ENCODE data around the gene SPRN.
"Not testable (repeated sequence)": the region's sequence is repeated elsewhere in the genome, so short reads cannot be mapped to it uniquely, and the experiment has no call there.

Gene SPRN

GRCh38 chr10:133456041-133456951 lies 31.9 kb upstream of the SPRN start:
- no peak for DNase-seq (ENCODE audit: low read depth in 2 of 2)

- no peak for DNase-seq (ENCODE audit: low read depth in 2 of 2)
Observed at GRCh38 chr10:133455611-133456031, 31.2 kb upstream of the SPRN start.

DNA sequence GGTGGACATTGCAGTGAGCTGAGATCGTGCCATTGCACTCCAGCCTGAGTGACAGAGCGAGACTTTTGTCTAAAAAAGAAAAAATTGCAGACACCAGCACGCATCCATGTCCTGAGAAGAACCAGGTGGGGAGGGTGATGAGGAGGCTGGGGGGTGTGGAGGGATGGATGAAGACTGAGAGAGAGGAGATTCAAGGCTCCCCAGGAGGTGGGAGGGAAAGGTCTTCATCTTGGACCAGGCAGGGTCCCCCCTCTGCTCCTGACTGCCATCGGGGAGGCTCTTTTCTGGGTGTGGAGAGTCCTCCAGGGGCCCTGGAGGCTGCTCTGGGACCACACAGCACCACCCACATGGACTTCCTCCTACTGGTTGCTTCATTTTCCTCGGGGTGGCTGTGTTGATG lies 30.8 kb upstream of the SPRN start:
- DNase-seq (ENCODE audit: low read depth in 2 of 2) = no peak

- DNase-seq (ENCODE audit: low read depth in 2 of 2) = no peak
Observed at GRCh38 chr10:133454204-133454893, 29.9 kb upstream of the SPRN start.

GRCh38 chr10:133453516-133454203 lies 29.2 kb upstream of the SPRN start, which contains the start of gene SCART1:
Gene SCART1, plus strand, starts transcription at chr10:133453945. Its CDS starts 53 bp downstream, at chr10:133453998.
- DNase-seq (ENCODE audit: low read depth in 2 of 2) = no peak

GRCh38 chr10:133452453-133452852 lies 28.0 kb upstream of the SPRN start:
- no peak for DNase-seq (ENCODE audit: low read depth in 2 of 2)

GRCh38 chr10:133451346-133451745 lies 26.9 kb upstream of the SPRN start:
- DNase-seq (ENCODE audit: low read depth in 2 of 2) = no peak

DNA sequence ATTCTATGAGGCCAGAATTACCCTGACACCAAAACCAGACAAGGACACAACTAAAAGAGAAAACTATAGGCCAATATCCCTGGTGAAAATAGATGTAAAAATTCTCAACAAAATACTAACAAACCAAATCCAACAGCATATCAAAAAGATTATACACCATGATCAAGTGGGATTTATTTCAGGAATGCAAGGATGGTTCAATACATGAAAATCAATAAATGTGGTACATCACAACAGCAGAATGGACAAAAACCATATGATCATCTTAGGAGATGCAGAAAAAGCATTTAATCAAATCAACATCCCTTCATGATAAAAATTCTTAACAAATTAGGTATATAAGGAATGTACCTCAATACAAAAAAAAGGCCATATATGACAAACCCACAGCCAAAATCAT lies 23.7 kb upstream of the SPRN start:
- no peak for DNase-seq (ENCODE audit: low read depth in 2 of 2)

DNA sequence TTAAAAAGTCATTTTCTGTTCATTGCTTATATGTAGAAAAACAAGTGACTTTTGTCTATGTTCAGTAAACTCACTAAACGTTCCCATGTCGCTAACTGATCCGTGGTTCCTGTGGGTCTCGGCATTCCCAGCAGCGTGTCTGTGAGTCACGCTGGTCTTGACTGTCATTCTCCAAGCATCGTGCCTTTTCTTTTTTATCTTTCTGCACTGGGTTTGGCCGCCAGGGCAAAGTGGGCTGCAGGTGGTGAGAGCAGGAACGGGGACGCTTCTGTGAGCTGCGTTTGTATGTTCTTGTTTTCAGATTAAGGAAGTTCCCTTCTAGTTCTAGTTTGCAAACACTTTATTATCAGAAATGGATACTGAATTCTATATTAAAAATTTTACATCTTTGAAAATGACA lies 22.6 kb upstream of the SPRN start:
- DNase-seq (ENCODE audit: low read depth in 2 of 2) = no peak

- DNase-seq (ENCODE audit: low read depth in 2 of 2) = no peak
Observed at GRCh38 chr10:133445751-133446708, 21.6 kb upstream of the SPRN start.

DNA sequence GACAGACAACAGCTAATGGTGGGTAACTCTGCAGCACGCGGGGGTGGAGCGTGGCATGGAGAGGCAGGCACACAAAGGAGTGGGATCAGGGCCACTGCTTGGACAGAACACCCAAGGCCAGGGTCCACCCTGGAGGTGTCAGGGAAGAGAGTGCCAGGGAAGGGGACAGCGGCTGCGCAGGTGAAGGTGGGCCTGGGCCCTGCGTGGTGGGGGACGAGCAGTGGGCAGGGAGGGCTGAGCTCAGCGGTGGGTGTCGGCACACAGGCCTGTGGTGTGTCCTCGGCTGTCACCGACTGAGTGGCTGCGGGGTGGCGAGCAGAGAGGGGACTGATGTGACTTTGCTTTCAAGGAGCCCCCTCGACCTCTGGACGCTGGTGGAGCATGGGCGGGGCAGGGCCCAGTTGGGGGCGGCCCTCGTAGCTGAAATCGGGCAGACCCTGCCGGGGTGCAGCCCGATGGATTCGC lies 20.9 kb upstream of the SPRN start:
- DNase-seq (ENCODE audit: low read depth in 2 of 2) = no peak

- no peak for DNase-seq (ENCODE audit: low read depth in 2 of 2)
Observed at GRCh38 chr10:133444342-133445267, 20.2 kb upstream of the SPRN start.

- no peak for DNase-seq (ENCODE audit: low read depth in 2 of 2)
Observed at GRCh38 chr10:133442967-133443924, 18.8 kb upstream of the SPRN start.

DNA sequence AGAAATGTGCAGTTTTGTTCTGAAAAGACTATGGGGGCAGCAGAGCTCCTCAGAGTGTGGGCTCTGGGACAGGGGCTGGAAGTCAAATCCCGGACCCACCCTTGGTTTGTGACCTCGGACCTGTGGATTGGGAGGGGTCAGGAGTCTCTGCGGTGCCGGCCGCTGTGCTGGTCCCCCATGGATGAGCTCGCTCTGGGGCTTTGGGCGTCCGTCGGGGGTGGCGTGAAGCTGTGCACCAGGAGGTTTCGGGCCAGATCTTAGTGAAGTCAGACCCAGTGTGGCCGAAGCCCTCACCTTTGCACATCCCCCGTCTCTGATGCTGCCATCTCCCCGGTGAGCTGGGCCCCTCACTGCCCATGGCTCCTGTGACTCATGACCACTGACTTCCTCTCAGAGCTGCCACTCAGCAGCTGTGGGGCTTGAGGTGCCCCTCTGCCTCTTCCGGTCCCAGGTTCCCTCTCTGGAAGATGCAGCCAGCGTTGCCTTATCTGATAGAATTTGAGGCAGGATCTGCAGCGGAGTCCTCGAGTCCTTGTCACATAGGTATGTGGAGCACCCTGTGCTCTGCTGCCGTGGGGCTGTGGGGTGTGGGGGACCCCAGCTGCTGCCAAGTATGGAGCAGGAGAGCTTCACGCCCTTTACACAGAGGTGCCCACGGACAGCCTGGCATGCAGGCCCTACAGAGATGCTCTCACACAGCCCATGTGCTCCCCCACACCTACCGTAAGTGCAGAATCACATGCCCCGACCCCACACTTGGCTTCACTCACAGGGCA lies 18.0 kb upstream of the SPRN start:
- peak in 1 of 2 donors; percentile 15 for DNase-seq (ENCODE audit: low read depth in 2 of 2)

DNA sequence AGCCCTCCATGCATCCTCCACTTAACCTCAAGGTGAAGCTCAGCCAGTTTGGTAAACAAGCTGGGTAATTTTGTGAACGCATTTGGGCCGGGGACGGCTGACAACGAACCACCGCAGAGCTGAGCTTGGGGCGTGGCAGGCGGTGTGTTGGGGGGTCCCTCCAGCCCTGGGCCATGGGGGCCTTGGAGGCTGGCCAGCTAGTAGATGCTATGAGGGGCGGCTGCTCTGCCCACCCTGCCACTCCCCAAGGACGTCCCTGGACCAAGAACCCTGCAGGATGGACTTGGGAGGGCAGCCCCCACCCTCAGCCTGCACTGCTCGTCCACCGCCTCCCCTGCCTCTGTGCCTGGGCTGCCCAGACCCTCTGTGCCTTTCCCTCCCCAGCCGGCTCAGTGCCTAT lies 17.4 kb upstream of the SPRN start:
- DNase-seq (ENCODE audit: low read depth in 2 of 2) = no peak

GRCh38 chr10:133441356-133441755 lies 16.9 kb upstream of the SPRN start:
- DNase-seq (ENCODE audit: low read depth in 2 of 2) = not testable (repeated sequence)

DNA sequence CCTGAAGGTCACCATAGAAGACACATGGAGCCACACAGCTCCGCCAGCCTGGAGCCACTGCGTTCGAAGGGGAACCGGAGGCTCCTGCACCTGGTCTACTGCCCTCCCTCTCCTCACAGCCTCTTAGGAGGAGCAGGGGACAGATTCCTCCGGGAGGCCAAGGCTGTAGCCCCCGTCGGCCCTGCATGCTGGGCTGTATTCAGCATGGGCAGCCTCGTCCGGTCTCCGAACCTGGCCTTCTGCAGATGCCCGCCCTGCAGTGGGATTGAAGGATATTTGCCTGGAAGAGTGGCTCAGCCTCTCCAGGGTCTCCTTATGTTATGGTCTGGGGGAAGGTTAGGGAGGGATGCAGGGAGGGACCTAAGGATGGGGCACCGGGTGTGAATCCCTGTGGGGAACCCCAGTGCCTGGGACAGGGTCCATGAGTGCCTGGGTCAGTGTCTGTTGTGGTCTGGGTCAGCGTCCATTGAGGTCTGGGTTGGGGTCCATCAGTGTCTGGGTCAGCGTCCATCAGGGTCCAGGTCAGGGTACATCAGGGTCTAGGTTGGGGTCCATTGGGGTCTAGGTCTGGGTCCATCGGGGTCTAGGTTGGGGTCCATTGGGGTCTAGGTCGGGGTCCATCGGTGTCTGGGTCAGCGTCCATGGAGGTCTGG lies 16.3 kb upstream of the SPRN start:
- DNase-seq (ENCODE audit: low read depth in 2 of 2) = no peak

Measured in stimulated activated CD8-positive, alpha-beta memory T cell treated with anti-CD3 and anti-CD28 coated beads, Interleukin-15, amount 100 ng/mL, for 48 hours (primary cell).